HG03460 (cell line): Measurements from ENCODE around the gene SLC9C2.
"Not testable (repeated sequence)": the region's sequence is repeated elsewhere in the genome, so short reads cannot be mapped to it uniquely, and the experiment has no call there.

Source experiments
- ATAC-seq: cut with Tn5 transposase; IDR thresholded peaks from one replicate; pipeline ENCODE4 v1.9.1; 2021; ENCODE audit not compliant: unreplicated experiment

Gene SLC9C2

DNA sequence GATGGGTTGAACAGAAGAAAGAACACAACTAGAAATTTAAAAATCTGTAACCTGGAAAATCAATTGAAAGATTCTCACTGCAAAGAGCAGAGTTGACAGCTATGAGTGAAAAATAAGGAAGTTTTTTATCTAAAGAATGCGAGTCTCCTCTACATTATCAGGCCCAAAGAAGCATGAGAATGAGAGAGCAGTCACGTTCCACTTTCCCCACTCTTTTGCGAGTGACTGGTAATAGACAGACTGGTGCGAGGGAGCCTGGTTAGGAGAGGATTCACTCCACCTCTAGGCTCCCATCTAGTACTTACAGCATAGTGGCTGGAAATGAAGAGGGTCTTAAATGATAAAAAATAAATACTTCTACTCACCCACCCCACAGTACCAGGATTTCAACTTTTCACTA lies 73.8 kb downstream of the SLC9C2 start:
- ATAC-seq = no peak

GRCh38 chr1:173527151-173527826 lies 75.6 kb downstream of the SLC9C2 start:
- no peak for ATAC-seq

- ATAC-seq = no peak
These were observed 76.9 kb downstream of the SLC9C2 start for GRCh38 chr1:173525926-173526325.

DNA sequence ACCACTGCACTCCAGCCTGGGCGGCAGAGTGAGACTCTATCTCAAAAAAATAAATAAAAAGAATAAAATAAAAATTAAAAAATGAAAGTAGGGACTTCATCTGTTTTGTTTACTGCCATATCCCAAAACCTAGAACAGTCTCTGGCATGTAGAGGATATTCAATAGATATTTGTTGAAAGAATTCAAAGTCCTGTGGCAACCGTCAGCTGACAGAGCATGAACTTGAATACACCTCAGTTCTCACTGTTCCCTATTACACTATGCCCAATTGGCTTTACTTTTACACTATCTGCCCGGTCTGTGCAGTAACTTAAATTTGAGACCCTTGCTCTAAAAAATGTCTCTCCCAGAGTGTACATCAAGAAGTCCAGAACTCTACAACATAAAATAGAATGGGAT lies 79.5 kb downstream of the SLC9C2 start:
- no peak for ATAC-seq

GRCh38 chr1:173520799-173521198 lies 82.1 kb downstream of the SLC9C2 start:
- ATAC-seq = no peak

DNA sequence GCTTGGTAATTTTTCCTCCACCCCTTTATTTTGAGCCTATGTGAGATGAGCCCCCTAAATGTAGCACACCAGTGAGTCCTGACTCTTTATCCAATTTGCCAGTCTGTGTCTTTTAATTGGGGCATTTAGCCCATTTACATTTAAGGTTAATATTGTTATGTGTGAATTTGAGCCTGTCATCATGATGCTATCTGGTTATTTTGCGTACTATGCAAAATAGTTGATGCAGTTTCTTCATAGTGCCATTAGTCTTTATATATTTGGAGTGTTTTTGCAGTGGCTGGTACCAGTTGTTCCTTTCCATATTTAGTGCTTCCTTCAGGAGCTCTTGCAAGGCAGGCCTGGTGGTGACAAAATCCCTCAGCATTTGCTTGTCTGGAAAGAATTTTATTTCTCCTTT lies 88.4 kb downstream of the SLC9C2 start:
- not testable (repeated sequence) for ATAC-seq

- ATAC-seq = no peak
These were observed 93.1 kb downstream of the SLC9C2 start for GRCh38 chr1:173509797-173510196.

DNA sequence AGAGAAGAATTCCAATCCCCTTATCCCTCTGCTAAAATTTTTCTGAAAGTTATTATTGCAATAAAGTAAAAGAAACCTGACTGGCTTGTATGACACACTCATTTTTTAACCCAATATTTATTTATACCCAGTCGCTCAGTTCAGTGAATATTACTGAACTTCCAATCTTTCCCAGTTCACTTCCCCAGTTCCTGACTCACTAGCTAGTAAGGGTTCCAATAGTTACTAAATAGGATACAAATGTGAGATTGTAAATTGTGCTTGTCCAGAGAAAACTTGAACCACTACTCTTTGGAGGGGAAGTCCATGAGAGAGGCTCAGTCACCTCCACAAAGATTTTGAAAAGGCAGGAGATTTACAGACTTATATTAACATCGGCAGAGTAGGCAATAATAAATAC lies 94.3 kb downstream of the SLC9C2 start:
- ATAC-seq = no peak

DNA sequence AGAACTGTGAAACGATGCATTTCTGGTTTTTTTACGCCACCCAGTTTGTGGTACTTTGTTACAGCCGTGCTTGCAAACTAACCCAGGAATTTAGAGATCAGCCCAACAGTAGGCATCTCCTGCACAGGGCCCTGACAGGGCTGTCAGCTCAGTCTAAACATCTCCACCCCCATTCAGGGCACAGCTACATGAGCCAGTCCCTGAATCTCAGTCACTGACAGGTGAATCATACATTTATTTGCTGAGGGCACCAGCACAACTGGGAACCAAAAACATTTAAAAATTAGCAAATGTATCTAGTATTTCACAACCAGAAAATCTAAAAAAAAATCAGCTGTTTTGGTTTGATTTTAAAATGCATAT lies 95.0 kb downstream of the SLC9C2 start:
- no peak for ATAC-seq

- ATAC-seq = no peak
These were observed 95.5 kb downstream of the SLC9C2 start for GRCh38 chr1:173507205-173507846.

GRCh38 chr1:173506437-173506836 lies 96.4 kb downstream of the SLC9C2 start:
- no peak for ATAC-seq

- ATAC-seq = no peak
These were observed 97.5 kb downstream of the SLC9C2 start for GRCh38 chr1:173505391-173505790.

DNA sequence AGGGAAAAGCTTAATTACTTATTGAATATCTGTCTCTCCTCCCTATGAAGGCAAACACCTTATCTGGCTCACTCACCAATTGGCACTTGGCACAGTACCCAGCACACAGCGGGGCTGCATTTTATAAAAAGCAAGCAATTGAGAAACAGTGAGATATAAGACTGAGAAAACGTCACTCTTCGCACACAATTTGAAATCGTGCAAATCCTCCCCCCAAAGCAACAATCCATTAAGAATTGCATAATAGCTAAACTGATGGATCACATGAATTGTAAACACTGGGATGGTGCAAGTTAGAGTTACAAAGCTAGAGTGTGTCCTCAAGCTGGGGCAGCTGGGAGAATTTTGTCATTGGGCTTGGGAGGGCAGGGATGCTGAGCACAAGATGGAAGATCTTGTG lies 98.6 kb downstream of the SLC9C2 start:
- no peak for ATAC-seq

- ATAC-seq = no peak
These were observed 99.5 kb downstream of the SLC9C2 start for GRCh38 chr1:173503391-173503790.

DNA sequence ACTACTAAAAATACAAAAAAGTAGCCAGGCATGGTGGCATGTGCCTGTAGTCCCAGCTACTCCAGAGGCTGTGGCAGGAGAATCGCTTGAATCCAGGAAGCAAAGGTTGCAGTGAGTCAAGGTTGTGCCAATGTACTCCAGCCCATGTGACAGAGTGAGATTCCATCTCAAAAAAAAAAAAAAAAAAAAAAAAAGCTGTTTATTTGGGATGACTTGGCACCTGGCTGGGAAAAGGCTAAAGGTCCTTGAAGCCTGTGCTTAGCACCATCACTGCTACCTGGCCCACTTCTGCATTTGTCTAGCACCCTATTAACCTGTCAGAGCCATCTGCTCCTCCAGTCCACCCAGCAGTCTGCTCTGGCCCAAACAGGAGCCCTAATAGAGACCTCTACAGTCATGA lies 100.8 kb downstream of the SLC9C2 start:
- ATAC-seq = no peak

- ATAC-seq = no peak
These were observed 103.1 kb downstream of the SLC9C2 start for GRCh38 chr1:173499729-173500128.

DNA sequence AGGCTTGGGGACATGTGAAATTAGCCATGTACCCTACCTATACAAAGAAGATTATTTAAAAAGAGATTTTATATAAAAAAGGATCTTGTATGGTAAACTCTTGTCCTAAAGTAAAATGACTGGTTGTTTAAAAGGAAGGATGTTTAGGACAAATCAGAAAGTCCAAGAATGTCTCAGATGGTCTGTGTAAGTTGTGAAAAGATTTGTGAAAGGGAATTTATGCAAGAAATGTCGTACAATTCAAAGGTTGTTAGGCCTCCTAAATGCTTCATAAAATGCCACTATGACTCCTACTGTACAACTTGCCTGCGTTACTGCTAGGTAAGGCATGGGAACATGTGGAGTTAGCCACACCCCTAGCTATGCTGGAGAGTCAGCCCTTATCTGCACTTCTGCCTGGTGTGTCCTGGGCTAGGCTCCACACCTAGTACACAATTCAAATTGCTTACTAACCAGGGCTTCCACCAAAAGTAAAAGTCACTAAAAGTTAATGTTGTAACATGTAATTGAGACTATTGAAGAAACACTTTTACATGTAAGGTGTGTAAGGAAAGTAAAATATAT lies 106.0 kb downstream of the SLC9C2 start:
- ATAC-seq = no peak

DNA sequence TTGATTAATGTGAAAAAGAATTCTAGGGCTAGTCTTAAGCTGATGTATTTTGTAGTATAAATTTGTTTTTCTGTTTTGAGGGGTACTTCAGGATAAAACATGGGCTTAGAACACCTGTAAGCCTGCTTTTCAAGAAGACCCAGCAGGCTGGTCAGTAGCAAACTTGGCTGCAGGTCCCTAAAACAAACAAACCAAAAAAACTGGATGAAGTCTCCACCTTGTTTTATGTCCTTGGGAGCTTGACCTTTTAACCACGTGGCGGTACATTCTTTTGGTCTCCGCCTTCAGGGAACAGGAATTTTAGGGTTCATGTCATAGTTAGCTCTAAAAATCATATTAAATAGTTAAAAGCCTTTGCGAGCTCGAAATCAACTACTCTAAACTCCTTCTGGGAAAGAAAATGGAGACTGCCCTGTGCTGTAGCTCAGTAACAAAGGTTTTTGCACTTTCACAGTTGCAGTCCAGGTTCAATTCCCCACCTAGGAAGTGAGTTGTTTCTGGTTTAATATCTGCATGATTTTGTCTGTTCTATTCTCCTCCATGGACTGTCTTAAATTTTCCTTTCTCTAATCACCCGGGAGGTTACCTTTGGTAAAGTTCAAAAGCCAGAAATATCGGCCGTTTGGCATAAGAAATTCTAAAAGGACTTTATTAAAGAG lies 107.1 kb downstream of the SLC9C2 start:
- ATAC-seq = no peak

DNA sequence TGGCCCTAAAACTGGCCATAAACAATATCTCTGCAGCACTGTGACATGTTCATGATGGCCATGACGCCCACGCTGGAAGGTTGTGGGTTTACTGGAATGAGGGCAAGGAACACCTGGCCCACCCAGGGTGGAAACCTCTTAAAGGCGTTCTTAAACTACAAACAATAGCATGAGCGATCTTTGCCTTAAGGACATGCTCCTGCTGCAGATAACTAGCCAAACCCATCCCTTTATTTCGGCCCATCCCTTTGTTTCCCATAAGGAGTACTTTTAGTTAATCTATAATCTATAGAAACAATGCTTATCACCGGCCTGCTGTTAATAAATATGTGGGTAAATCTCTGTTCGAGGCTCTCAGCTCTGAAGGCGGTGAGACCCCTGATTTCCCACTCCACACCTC lies 109.7 kb downstream of the SLC9C2 start:
- ATAC-seq = not testable (repeated sequence)

GRCh38 chr1:173491508-173491907 lies 111.4 kb downstream of the SLC9C2 start:
- no peak for ATAC-seq

DNA sequence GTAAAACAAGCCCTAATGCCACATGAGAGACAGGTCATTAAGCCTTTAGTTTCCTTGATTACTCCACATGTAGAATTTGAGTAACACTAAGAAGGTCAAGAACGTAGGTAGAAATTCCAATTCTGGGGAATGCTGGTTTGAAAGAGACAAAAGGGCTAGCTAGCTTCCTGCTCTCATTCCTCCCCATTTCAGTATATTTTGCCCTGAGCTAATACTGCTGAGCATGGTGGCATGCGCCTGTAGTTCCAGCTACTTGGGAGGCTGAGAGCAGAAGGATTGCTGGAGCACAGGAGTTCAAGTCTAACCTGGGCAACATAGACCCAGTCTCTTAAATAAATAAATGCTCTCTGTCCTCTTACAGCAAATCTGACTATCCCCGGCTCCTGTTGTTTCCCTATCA lies 112.9 kb downstream of the SLC9C2 start:
- ATAC-seq = no peak

GRCh38 chr1:173489149-173489600 lies 113.7 kb downstream of the SLC9C2 start:
- no peak for ATAC-seq
